H9 (cell line): ENCODE results near the gene ACYP1. TPM values are rescaled to one million over a fixed set of nuclear protein-coding genes. Genes with fewer than 3 reads are reported as not detected.

Source experiments
- DNase-seq: peaks from one replicate; pipeline ENCODE4 v3.0.0-alpha.2; 2017
- H2AFZ ChIP-seq: one replicate; pipeline ENCODE4 v1.6.1; 2013; ENCODE audit warnings: mild to moderate bottlenecking, low read length, control low read depth, moderate library complexity
- H2AK5ac ChIP-seq: 2 replicates; pipeline ENCODE4 v1.6.1; 2013; ENCODE audit warnings: low read length, control low read depth, mixed read lengths; ENCODE audit not compliant: insufficient read length
- H2BK120ac ChIP-seq: one replicate; pipeline ENCODE4 v1.6.1; 2013; ENCODE audit warnings: low read depth, mild to moderate bottlenecking, low read length, control low read depth, inconsistent platforms; ENCODE audit not compliant: poor library complexity, severe bottlenecking
- H2BK12ac ChIP-seq: 2 replicates; pipeline ENCODE4 v1.6.1; 2013; ENCODE audit warnings: low read length, control low read depth, mixed read lengths, low read depth; ENCODE audit not compliant: insufficient read length
- H2BK15ac ChIP-seq: 2 replicates; pipeline ENCODE4 v1.6.1; 2013; ENCODE audit warnings: low read depth, low read length, control low read depth
- H2BK20ac ChIP-seq: one replicate; pipeline ENCODE4 v1.6.1; 2013; ENCODE audit warnings: low read depth, mild to moderate bottlenecking, low read length, control low read depth, inconsistent platforms; ENCODE audit not compliant: poor library complexity, severe bottlenecking
- H2BK5ac ChIP-seq: 2 replicates; pipeline ENCODE4 v1.6.1; 2013; ENCODE audit warnings: low read length, control low read depth, mixed read lengths; ENCODE audit not compliant: insufficient read length
- H3K14ac ChIP-seq: 2 replicates; pipeline ENCODE4 v1.6.1; 2013; ENCODE audit warnings: low read length, control low read depth; ENCODE audit not compliant: insufficient read depth
- H3K18ac ChIP-seq: 2 replicates; pipeline ENCODE4 v1.6.1; 2013; ENCODE audit warnings: low read depth, mild to moderate bottlenecking, mixed read lengths, low read length, control low read depth; ENCODE audit not compliant: insufficient read length
- H3K23ac ChIP-seq: 2 replicates; pipeline ENCODE4 v1.6.1; 2013; ENCODE audit warnings: low read length, control low read depth, mixed read lengths, low read depth; ENCODE audit not compliant: insufficient read length
- H3K23me2 ChIP-seq: 2 replicates; pipeline ENCODE4 v1.6.1; 2013; ENCODE audit warnings: low read depth, mild to moderate bottlenecking, mixed read lengths, low read length, control low read depth; ENCODE audit not compliant: insufficient read length, poor library complexity, severe bottlenecking
- H3K27ac ChIP-seq: 2 replicates; pipeline ENCODE4 v1.5.1; 2013; ENCODE audit warnings: low read length, control low read depth, mixed read lengths, low read depth; ENCODE audit not compliant: insufficient read length
- H3K27me3 ChIP-seq: 2 replicates; pipeline ENCODE4 v1.6.1; 2013; ENCODE audit warnings: low read length, control low read depth, inconsistent platforms; ENCODE audit not compliant: insufficient read depth
- H3K4ac ChIP-seq: 2 replicates; pipeline ENCODE4 v1.6.1; 2013; ENCODE audit warnings: low read depth, mild to moderate bottlenecking, control low read depth, inconsistent platforms, low read length, moderate library complexity
- H3K4me1 ChIP-seq: 2 replicates; pipeline ENCODE4 v1.6.1; 2013; ENCODE audit warnings: low read length, control low read depth, inconsistent platforms; ENCODE audit not compliant: insufficient read depth
- H3K4me2 ChIP-seq: 2 replicates; pipeline ENCODE4 v1.6.1; 2013; ENCODE audit warnings: low read length, control low read depth, mixed read lengths; ENCODE audit not compliant: insufficient read length, insufficient read depth
- H3K56ac ChIP-seq: 2 replicates; pipeline ENCODE4 v1.6.1; 2013; ENCODE audit warnings: low read depth, mild to moderate bottlenecking, mixed read lengths, low read length, control low read depth; ENCODE audit not compliant: insufficient read length
- H3K79me1 ChIP-seq: 2 replicates; pipeline ENCODE4 v1.6.1; 2013; ENCODE audit warnings: low read depth, mild to moderate bottlenecking, moderate library complexity, low read length, control low read depth, inconsistent platforms; ENCODE audit not compliant: insufficient read depth, poor library complexity, severe bottlenecking
- H3K79me2 ChIP-seq: 2 replicates; pipeline ENCODE4 v1.6.1; 2013; ENCODE audit warnings: low read length, control low read depth, inconsistent platforms; ENCODE audit not compliant: insufficient read depth
- H3K9ac ChIP-seq: 2 replicates; pipeline ENCODE4 v1.6.1; 2013; ENCODE audit warnings: low read length, control low read depth, mixed read lengths; ENCODE audit not compliant: insufficient read length; ENCODE audit errors: extremely low read depth
- H3K9me3 ChIP-seq: one replicate; pipeline ENCODE4 v1.6.1; 2013; ENCODE audit warnings: low read depth, low read length, inconsistent platforms; ENCODE audit not compliant: control insufficient read depth
- H3T11ph ChIP-seq: one replicate; pipeline ENCODE4 v1.6.1; 2013; ENCODE audit warnings: mild to moderate bottlenecking, low read length, control low read depth, inconsistent platforms
- H4K20me1 ChIP-seq: one replicate; pipeline ENCODE4 v1.6.1; 2013; ENCODE audit not compliant: control insufficient read depth, insufficient read length, insufficient read depth
- H4K5ac ChIP-seq: 2 replicates; pipeline ENCODE4 v1.6.1; 2013; ENCODE audit warnings: low read depth, mild to moderate bottlenecking, mixed read lengths, low read length, control low read depth; ENCODE audit not compliant: insufficient read length
- H4K8ac ChIP-seq: replicated peaks from 2 replicates; pipeline ENCODE4 v1.6.1; 2013; ENCODE audit warnings: low read length, control low read depth, mixed read lengths, low read depth; ENCODE audit not compliant: insufficient read length
- H4K91ac ChIP-seq: 2 replicates; pipeline ENCODE4 v1.6.1; 2013; ENCODE audit warnings: low read depth, mild to moderate bottlenecking, moderate library complexity, mixed read lengths, low read length, control low read depth; ENCODE audit not compliant: insufficient read length
- H3K27ac Mint-ChIP-seq, 3 experiments: 2 replicates in 2 of 3; 3 replicates in 1 of 3; pipeline ENCODE4 v1.8.0; 2020 to 2021; ENCODE audit warnings: mixed read lengths in 3 of 3, mild to moderate bottlenecking in 1 of 3, moderate library complexity in 1 of 3
- H3K27me3 Mint-ChIP-seq: 2 replicates; pipeline ENCODE4 v1.8.0; 2021; ENCODE audit warnings: low read depth, mild to moderate bottlenecking, moderate library complexity, mixed read lengths
- H3K36me3 Mint-ChIP-seq, 3 experiments: 2 replicates in 2 of 3; 3 replicates in 1 of 3; pipeline ENCODE4 v1.8.0; 2020 to 2021; ENCODE audit warnings: low read depth in 3 of 3, mixed read lengths in 3 of 3; ENCODE audit not compliant: insufficient read depth in 1 of 3
- H3K4me1 Mint-ChIP-seq, 2 experiments: 2 replicates each; pipeline ENCODE4 v1.8.0; 2020; ENCODE audit warnings: mixed read lengths in 2 of 2
- H3K4me3 Mint-ChIP-seq, 2 experiments: 2 replicates in 1 of 2; 3 replicates in 1 of 2; pipeline ENCODE4 v1.8.0; 2020 to 2021; ENCODE audit warnings: mild to moderate bottlenecking in 2 of 2, mixed read lengths in 2 of 2, moderate library complexity in 1 of 2
- H3K9me3 Mint-ChIP-seq, 2 experiments: 2 replicates in 1 of 2; 3 replicates in 1 of 2; pipeline ENCODE4 v1.8.0; 2020; ENCODE audit warnings: mild to moderate bottlenecking in 2 of 2, mixed read lengths in 2 of 2, moderate library complexity in 1 of 2
- CTCF ChIP-seq: fragments of 200-600 bp; sonication (generic); conservative IDR thresholded peaks from 3 replicates; pipeline ENCODE4 v1.8.0; 2021; ENCODE audit warnings: antibody characterized with exemption, mild to moderate bottlenecking
- WGBS: extraction: QIAGEN DNeasy Blood & Tissue Kit; methylation state at CpG from one replicate; pipeline ENCODE4 v1.1.7; 2013; ENCODE audit warnings: missing lambda C conversion rate, low lambda C conversion rate, mixed read lengths; ENCODE audit not compliant: insufficient read length; ENCODE audit errors: extremely low coverage; 5-methylcytosine and 5-hydroxymethylcytosine counted together
- total RNA-seq: library from RNA; stranded (reverse); gene quantifications from 2 replicates; pipeline ENCODE4 v1.2.1, GENCODE V29; 2021

Gene ACYP1
- total RNA-seq, 1 experiment from 2014 or later = 18.9 TPM

- no peaks in the 10 kb centered on the region for H3K9me3 Mint-ChIP-seq
- no peaks in the 10 kb centered on the region for H4K20me1 ChIP-seq
- H3K23ac ChIP-seq = no peak overlapping the region
- H3K79me1 ChIP-seq = no peaks in the 10 kb centered on the region
- H2BK120ac ChIP-seq = no peak overlapping the region
- H3K4me1 ChIP-seq = no peaks in the 10 kb centered on the region
- no peak overlapping the region for H3K4ac ChIP-seq
- H2AFZ ChIP-seq = no peak overlapping the region
- H3K79me2 ChIP-seq = no peaks in the 10 kb centered on the region
- no CpG with 5 or more reads among the region's 1 CpG for whole genome bisulfite sequencing
- no peak overlapping the region for H2BK15ac ChIP-seq
- no peaks in the 10 kb centered on the region for H3K27me3 ChIP-seq
- H3K27ac Mint-ChIP-seq = no peak overlapping the region
- H2BK20ac ChIP-seq = no peak overlapping the region
- no peak overlapping the region for H2BK5ac ChIP-seq
- no peak overlapping the region for H3K14ac ChIP-seq
- H2BK12ac ChIP-seq = no peak overlapping the region
- H2AK5ac ChIP-seq = no peak overlapping the region
- no peak overlapping the region for H4K8ac ChIP-seq
- H3K27ac ChIP-seq = no peak overlapping the region
- no peaks in the 10 kb centered on the region for H3K9me3 ChIP-seq
- no peak overlapping the region for H3K18ac ChIP-seq
- no peak overlapping the region for H4K5ac ChIP-seq
- no peak overlapping the region for H3K56ac ChIP-seq
- no peak overlapping the region for H4K91ac ChIP-seq
- H3K9ac ChIP-seq = no peak overlapping the region
- no peak overlapping the region for H3K4me3 Mint-ChIP-seq
- no peak overlapping the region for H3T11ph ChIP-seq
- TF ChIP-seq CTCF = no peak
- H3K36me3 Mint-ChIP-seq = peaks cover 0 to 41% (median 24%) of the 10 kb centered on the region in 3 experiments; a peak in 5 of 7 replicates
- no peaks in the 10 kb centered on the region for H3K27me3 Mint-ChIP-seq
- H3K4me1 Mint-ChIP-seq = no peaks in the 10 kb centered on the region
- no peak for DNase-seq
- no peak overlapping the region for H3K4me2 ChIP-seq
- no peaks in the 10 kb centered on the region for H3K23me2 ChIP-seq
Measured at GRCh38 chr14:75023108-75023507, 40.7 kb downstream of the ACYP1 start.
